ENCODE data around the gene HECTD4.
A peak's percentile ranks its signal among the peaks of the same experiment; 100 is the strongest.

The HECTD4 gene

GRCh38 chr12:112159146-112159541 is 223.1 kb downstream of the HECTD4 start:
- DNase-seq (ENCODE audit: low spot score) = no peak

- DNase-seq (ENCODE audit: low spot score) = peak; percentile 37
These were observed 223.6 kb downstream of the HECTD4 start for GRCh38 chr12:112158461-112159145.

GRCh38 chr12:112153893-112154219 is 228.4 kb downstream of the HECTD4 start:
- DNase-seq (ENCODE audit: low spot score) = no peak

GRCh38 chr12:112153181-112153892 is 228.9 kb downstream of the HECTD4 start:
- no peak for DNase-seq (ENCODE audit: low spot score)

GRCh38 chr12:112151766-112152541 is 230.3 kb downstream of the HECTD4 start:
- no peak for DNase-seq (ENCODE audit: low spot score)

- DNase-seq (ENCODE audit: low spot score) = no peak
These were observed 232.6 kb downstream of the HECTD4 start for GRCh38 chr12:112149596-112149995.

GRCh38 chr12:112148031-112148513 is 234.2 kb downstream of the HECTD4 start:
- DNase-seq (ENCODE audit: low spot score) = no peak

- DNase-seq (ENCODE audit: low spot score) = no peak
These were observed 236.1 kb downstream of the HECTD4 start for GRCh38 chr12:112146123-112146522.

- DNase-seq (ENCODE audit: low spot score) = no peak
These were observed 241.5 kb downstream of the HECTD4 start for GRCh38 chr12:112140728-112141127.

- no peak for DNase-seq (ENCODE audit: low spot score)
These were observed 247.5 kb downstream of the HECTD4 start for GRCh38 chr12:112134731-112135130.

GRCh38 chr12:112133418-112133817 is 248.8 kb downstream of the HECTD4 start:
- DNase-seq (ENCODE audit: low spot score) = no peak

- no peak for DNase-seq (ENCODE audit: low spot score)
These were observed 250.5 kb downstream of the HECTD4 start for GRCh38 chr12:112131686-112132085.

- peak; percentile 64 for DNase-seq (ENCODE audit: low spot score)
These were observed 251.7 kb downstream of the HECTD4 start for GRCh38 chr12:112130441-112130998.

GRCh38 chr12:112126911-112127310 is 255.3 kb downstream of the HECTD4 start:
- DNase-seq (ENCODE audit: low spot score) = no peak

GRCh38 chr12:112126000-112126438 is 256.2 kb downstream of the HECTD4 start:
- DNase-seq (ENCODE audit: low spot score) = no peak

- peak; percentile 97 for DNase-seq (ENCODE audit: low spot score)
These were observed 256.8 kb downstream of the HECTD4 start, which contains the start of gene TRAFD1 for GRCh38 chr12:112125250-112125999. Gene TRAFD1 (plus strand): TSS chr12:112125560. CDS start chr12:112130523, 4,963 bp downstream.

- no peak for DNase-seq (ENCODE audit: low spot score)
These were observed 257.3 kb downstream of the HECTD4 start for GRCh38 chr12:112124918-112125249.

GRCh38 chr12:112122823-112123690 is 259.2 kb downstream of the HECTD4 start:
- DNase-seq (ENCODE audit: low spot score) = no peak

GRCh38 chr12:112121780-112122565 is 260.3 kb downstream of the HECTD4 start:
- DNase-seq (ENCODE audit: low spot score) = no peak

GRCh38 chr12:112117685-112118084 is 264.5 kb downstream of the HECTD4 start:
- no peak for DNase-seq (ENCODE audit: low spot score)
